Muscle of leg (tissue), 11 donors: Measurements from ENCODE around the gene PPFIA4. TPM values are rescaled to one million over a fixed set of nuclear protein-coding genes. Genes with fewer than 3 reads are reported as not detected.
"Not testable (repeated sequence)": the region's sequence is repeated elsewhere in the genome, so short reads cannot be mapped to it uniquely, and the experiment has no call there.

Source experiments
- DNase-seq: peaks from one replicate; pipeline ENCODE4 v3.0.0; 2013
- H3K27ac ChIP-seq: one replicate; pipeline ENCODE4 v1.5.1; 2013; ENCODE audit warnings: mild to moderate bottlenecking, low read length, control low read depth
- H3K27me3 ChIP-seq: one replicate; pipeline ENCODE4 v1.6.1; 2013; ENCODE audit warnings: low read length; ENCODE audit not compliant: control insufficient read depth, insufficient read depth
- H3K36me3 ChIP-seq: one replicate; pipeline ENCODE4 v1.6.1; 2013; ENCODE audit warnings: low read length; ENCODE audit not compliant: control insufficient read depth, insufficient read depth
- H3K4me1 ChIP-seq: one replicate; pipeline ENCODE4 v1.6.1; 2013; ENCODE audit warnings: low read length; ENCODE audit not compliant: control insufficient read depth, insufficient read depth
- H3K4me3 ChIP-seq: one replicate; pipeline ENCODE4 v1.5.1; 2013; ENCODE audit warnings: low read length, control low read depth
- H3K9me3 ChIP-seq: replicated peaks from 2 replicates; pipeline ENCODE4 v1.6.1; 2013; ENCODE audit warnings: low read depth, low read length; ENCODE audit not compliant: control insufficient read depth
- WGBS: methylation state at CpG from one replicate; pipeline ENCODE4 v1.1.5; 2013; ENCODE audit warnings: missing lambda C conversion rate; ENCODE audit not compliant: insufficient coverage; 5-methylcytosine and 5-hydroxymethylcytosine counted together
- polyA plus RNA-seq, 8 donors: library from polyadenylated mRNA; unstranded; fragments of 120-200 nt; gene quantifications; one replicate each; pipeline versions ENCODE4 v1.2.1 to v1.2.3, GENCODE V29; 2013; ENCODE audit warnings: inconsistent platforms in 1 of 8, low replicate concordance in 1 of 8; ENCODE audit not compliant: insufficient read length in 8 of 8, insufficient read depth in 1 of 8
- total RNA-seq: library from RNA; stranded (reverse); fragments of 120-200 nt; gene quantifications from one replicate; pipeline ENCODE4 v1.2.4, GENCODE V29; 2013

The PPFIA4 gene
- total and polyA plus RNA-seq, 9 donors = 22.4 to 53.1 (median 34.7) TPM

GRCh38 chr1:203011582-203011981 lies 14.7 kb upstream of the PPFIA4 start:
- Histone ChIP-seq H3K27ac (no peak overlapping the region), H3K9me3 (no peaks in the 10 kb centered on the region), H3K27me3 (no peaks in the 10 kb centered on the region), H3K4me3 (no peak overlapping the region), H3K4me1 (peaks cover 5% of the 10 kb centered on the region), H3K36me3 (peaks cover 50% of the 10 kb centered on the region)
- no CpG with 5 or more reads among the region's 5 CpGs for WGBS
- DNase-seq = no peak

- Histone ChIP-seq H3K27ac (peak overlapping the region; percentile 55), H3K36me3 (peaks cover 70% of the 10 kb centered on the region), H3K27me3 (no peaks in the 10 kb centered on the region), H3K4me1 (peaks cover 10% of the 10 kb centered on the region), H3K9me3 (no peaks in the 10 kb centered on the region), H3K4me3 (no peak overlapping the region)
- WGBS = no CpG with 5 or more reads among the region's 4 CpGs
- DNase-seq = no peak
These were observed 9.2 kb upstream of the PPFIA4 start for GRCh38 chr1:203017061-203017460.

- WGBS = 62% methylated on average over 4 of the region's 6 CpGs
- DNase-seq = no peak
These were observed 8.6 kb upstream of the PPFIA4 start for GRCh38 chr1:203017692-203018091.

GRCh38 chr1:203022855-203023254 lies 3.4 kb upstream of the PPFIA4 start:
- not testable (repeated sequence) for H3K9me3 ChIP-seq, H3K4me3 ChIP-seq, DNase-seq, H3K27ac ChIP-seq
- H3K36me3 ChIP-seq = peaks cover 38% of the 10 kb centered on the region
- no CpG with 5 or more reads among the region's 10 CpGs for WGBS
- peaks cover 20% of the 10 kb centered on the region for H3K4me1 ChIP-seq
- peaks cover 12% of the 10 kb centered on the region for H3K27me3 ChIP-seq

More at GRCh38 chr1:203017692-203018091, 8.6 kb upstream of the PPFIA4 start:
- Histone ChIP-seq H3K9me3 (no peaks in the 10 kb centered on the region), H3K36me3 (peaks cover 73% of the 10 kb centered on the region), H3K4me3 (no peak overlapping the region), H3K27me3 (no peaks in the 10 kb centered on the region), H3K4me1 (peaks cover 10% of the 10 kb centered on the region), H3K27ac (peak overlapping the region; percentile 55)

- H3K27ac ChIP-seq = peak overlapping the region; percentile 79
- H3K4me1 ChIP-seq = peaks cover 34% of the 10 kb centered on the region
- H3K27me3 ChIP-seq = peaks cover 14% of the 10 kb centered on the region
- peaks cover 27% of the 10 kb centered on the region for H3K36me3 ChIP-seq
- no peak for DNase-seq
- no peaks in the 10 kb centered on the region for H3K9me3 ChIP-seq
- no peak overlapping the region for H3K4me3 ChIP-seq
These were observed 633 bp upstream of the PPFIA4 start for GRCh38 chr1:203025686-203026030.

- DNase-seq = peak; percentile 27
- Histone ChIP-seq H3K4me1 (peaks cover 34% of the 10 kb centered on the region), H3K27me3 (peaks cover 14% of the 10 kb centered on the region), H3K9me3 (no peaks in the 10 kb centered on the region), H3K27ac (peak overlapping the region; percentile 87), H3K4me3 (peak overlapping the region; percentile 80), H3K36me3 (peaks cover 17% of the 10 kb centered on the region)
- 4% methylated on average over 37 of the region's 46 CpGs for WGBS
These were observed 674 bp downstream of the PPFIA4 start for GRCh38 chr1:203026666-203027663.

- Histone ChIP-seq H3K36me3 (peaks cover 11% of the 10 kb centered on the region), H3K27ac (peak overlapping the region; percentile 87), H3K4me1 (peaks cover 34% of the 10 kb centered on the region), H3K4me3 (peak overlapping the region; percentile 33), H3K27me3 (peaks cover 14% of the 10 kb centered on the region), H3K9me3 (no peaks in the 10 kb centered on the region)
- DNase-seq = no peak
- 76% methylated on average over 9 of the region's 9 CpGs for WGBS
These were observed 1.9 kb downstream of the PPFIA4 start for GRCh38 chr1:203028067-203028783.

- Histone ChIP-seq H3K36me3 (peaks cover 11% of the 10 kb centered on the region), H3K4me1 (peaks cover 34% of the 10 kb centered on the region), H3K4me3 (no peak overlapping the region), H3K27ac (peak overlapping the region; percentile 87), H3K9me3 (no peaks in the 10 kb centered on the region), H3K27me3 (peaks cover 14% of the 10 kb centered on the region)
- WGBS = 47% methylated on average over 10 of the region's 13 CpGs
- peak; percentile 64 for DNase-seq
These were observed 2.7 kb downstream of the PPFIA4 start for GRCh38 chr1:203028784-203029553.

GRCh38 chr1:203031467-203031866 lies 5.2 kb downstream of the PPFIA4 start:
- Histone ChIP-seq H3K4me3 (no peak overlapping the region), H3K4me1 (peaks cover 54% of the 10 kb centered on the region), H3K9me3 (no peaks in the 10 kb centered on the region), H3K27ac (no peak overlapping the region), H3K36me3 (peaks cover 2% of the 10 kb centered on the region), H3K27me3 (peaks cover 13% of the 10 kb centered on the region)
- 40% methylated on average over 2 of the region's 6 CpGs for WGBS
- DNase-seq = no peak
